Activated naive CD8-positive, alpha-beta T cell treated with anti-CD3 and anti-CD28 coated beads, Interleukin-2, amount 10 ng/mL, durations not matched to agents 7 days and 5 days (primary cell): ENCODE data around the gene AGMO. TPM values are rescaled to one million over a fixed set of nuclear protein-coding genes. Genes with fewer than 3 reads are reported as not detected.
"Not testable (repeated sequence)": the region's sequence is repeated elsewhere in the genome, so short reads cannot be mapped to it uniquely, and the experiment has no call there.

Experiments
- ATAC-seq: fragments of 150-1000 bp; cut with Tn5 transposase; one replicate; pipeline ENCODE4 v1.10.0; 2021; ENCODE audit warnings: low read depth, moderate library complexity
- POLR2A ChIA-PET: fragments of 350-600 bp; sonication (Branson Sonifier 250); formaldehyde crosslinking; loops from one replicate; lab custom pipeline; 2021; ENCODE audit warnings: antibody characterized with exemption; lab: Charles Lee
- DNase-seq: peaks from one replicate; pipeline ENCODE4 v3.0.0; 2021
- H3K27ac Mint-ChIP-seq: one replicate; pipeline ENCODE4 v1.8.0; 2022; ENCODE audit warnings: mild to moderate bottlenecking, mixed read lengths
- H3K27me3 Mint-ChIP-seq: one replicate; pipeline ENCODE4 v1.8.0; 2022; ENCODE audit warnings: mild to moderate bottlenecking, moderate library complexity, mixed read lengths
- H3K36me3 Mint-ChIP-seq: one replicate; pipeline ENCODE4 v1.8.0; 2021; ENCODE audit warnings: mild to moderate bottlenecking, mixed read lengths
- H3K4me1 Mint-ChIP-seq: one replicate; pipeline ENCODE4 v1.8.0; 2021; ENCODE audit warnings: mixed read lengths
- H3K4me3 Mint-ChIP-seq: one replicate; pipeline ENCODE4 v1.8.0; 2022; ENCODE audit warnings: mild to moderate bottlenecking, moderate library complexity, mixed read lengths
- H3K9me3 Mint-ChIP-seq: one replicate; pipeline ENCODE4 v1.8.0; 2021; ENCODE audit warnings: mixed read lengths
- total RNA-seq, 2 experiments: library from RNA; stranded (reverse); gene quantifications; one replicate each; pipeline ENCODE4 v1.2.3, GENCODE V29; 2021

AGMO gene
- total RNA-seq, 2 experiments from 2014 or later: not detected

- H3K36me3 Mint-ChIP-seq: no peaks in the 10 kb centered on the region
Measured at GRCh38 chr7:15555381-15555859, 6.4 kb downstream of the AGMO start.

GRCh38 chr7:15554744-15555143 is 7.1 kb downstream of the AGMO start:
- H3K27ac Mint-ChIP-seq: no peak overlapping the region

More at GRCh38 chr7:15555381-15555859, 6.4 kb downstream of the AGMO start:
- POLR2A ChIA-PET: no interaction called here
- ATAC-seq (no peak), DNase-seq (no peak)
- Mint-ChIP-seq H3K4me1 (no peaks in the 10 kb centered on the region), H3K9me3 (no peaks in the 10 kb centered on the region), H3K4me3 (no peak overlapping the region), H3K27ac (no peak overlapping the region), H3K27me3 (no peaks in the 10 kb centered on the region)

GRCh38 chr7:15554081-15554480 is 7.7 kb downstream of the AGMO start:
- DNase-seq (no peak), ATAC-seq (no peak)
- no peak overlapping the region for H3K27ac Mint-ChIP-seq
- H3K36me3 Mint-ChIP-seq: no peaks in the 10 kb centered on the region
- POLR2A ChIA-PET: no interaction called here
- no peaks in the 10 kb centered on the region for H3K27me3 Mint-ChIP-seq
- H3K9me3 Mint-ChIP-seq: no peaks in the 10 kb centered on the region
- H3K4me3 Mint-ChIP-seq: no peak overlapping the region
- H3K4me1 Mint-ChIP-seq: no peaks in the 10 kb centered on the region

More at GRCh38 chr7:15554744-15555143, 7.1 kb downstream of the AGMO start:
- no peaks in the 10 kb centered on the region for H3K9me3 Mint-ChIP-seq
- no peaks in the 10 kb centered on the region for H3K36me3 Mint-ChIP-seq
- no peaks in the 10 kb centered on the region for H3K4me1 Mint-ChIP-seq
- no peak overlapping the region for H3K4me3 Mint-ChIP-seq
- DNase-seq (no peak), ATAC-seq (no peak)
- POLR2A ChIA-PET: no interaction called here
- no peaks in the 10 kb centered on the region for H3K27me3 Mint-ChIP-seq

- H3K4me3 Mint-ChIP-seq, H3K36me3 Mint-ChIP-seq, H3K9me3 Mint-ChIP-seq, H3K27ac Mint-ChIP-seq, DNase-seq, H3K4me1 Mint-ChIP-seq, H3K27me3 Mint-ChIP-seq, POLR2A ChIA-PET, ATAC-seq: not testable (repeated sequence)
Measured at GRCh38 chr7:15547320-15547719, 14.5 kb downstream of the AGMO start.

GRCh38 chr7:15546272-15546792 is 15.5 kb downstream of the AGMO start:
- POLR2A ChIA-PET: no interaction called here
- no peaks in the 10 kb centered on the region for H3K36me3 Mint-ChIP-seq
- ATAC-seq: no peak

GRCh38 chr7:15544050-15544449 is 17.8 kb downstream of the AGMO start:
- H3K27ac Mint-ChIP-seq: no peak overlapping the region

More at GRCh38 chr7:15546272-15546792, 15.5 kb downstream of the AGMO start:
- H3K4me1 Mint-ChIP-seq: no peaks in the 10 kb centered on the region
- H3K27me3 Mint-ChIP-seq: no peaks in the 10 kb centered on the region
- no peak for DNase-seq
- no peak overlapping the region for H3K4me3 Mint-ChIP-seq
- no peak overlapping the region for H3K27ac Mint-ChIP-seq
- H3K9me3 Mint-ChIP-seq: peaks cover 4% of the 10 kb centered on the region

GRCh38 chr7:15543256-15543655 is 18.6 kb downstream of the AGMO start:
- Mint-ChIP-seq H3K27ac (no peak overlapping the region), H3K27me3 (no peaks in the 10 kb centered on the region), H3K4me1 (no peaks in the 10 kb centered on the region), H3K36me3 (no peaks in the 10 kb centered on the region), H3K4me3 (no peak overlapping the region), H3K9me3 (peaks cover 4% of the 10 kb centered on the region)
- ATAC-seq: no peak
- DNase-seq: no peak
- POLR2A ChIA-PET: no interaction called here

More at GRCh38 chr7:15544050-15544449, 17.8 kb downstream of the AGMO start:
- H3K4me3 Mint-ChIP-seq: no peak overlapping the region
- no peak for ATAC-seq
- no peaks in the 10 kb centered on the region for H3K4me1 Mint-ChIP-seq
- no peak for DNase-seq
- H3K36me3 Mint-ChIP-seq: no peaks in the 10 kb centered on the region
- POLR2A ChIA-PET: no interaction called here
- no peaks in the 10 kb centered on the region for H3K27me3 Mint-ChIP-seq
- peaks cover 4% of the 10 kb centered on the region for H3K9me3 Mint-ChIP-seq

- ATAC-seq (no peak), DNase-seq (no peak)
- Mint-ChIP-seq H3K36me3 (no peaks in the 10 kb centered on the region), H3K4me3 (no peak overlapping the region), H3K27ac (no peak overlapping the region), H3K27me3 (no peaks in the 10 kb centered on the region), H3K9me3 (peaks cover 1% of the 10 kb centered on the region), H3K4me1 (no peaks in the 10 kb centered on the region)
- POLR2A ChIA-PET: no interaction called here
Measured at GRCh38 chr7:15527648-15528047, 34.2 kb downstream of the AGMO start.

GRCh38 chr7:15525652-15526263 is 36.1 kb downstream of the AGMO start:
- Mint-ChIP-seq H3K4me1 (no peaks in the 10 kb centered on the region), H3K4me3 (no peak overlapping the region), H3K27me3 (no peaks in the 10 kb centered on the region), H3K9me3 (peaks cover 3% of the 10 kb centered on the region), H3K36me3 (no peaks in the 10 kb centered on the region), H3K27ac (no peak overlapping the region)
- ATAC-seq (no peak), DNase-seq (no peak)
- POLR2A ChIA-PET: no interaction called here

- Mint-ChIP-seq H3K9me3 (peaks cover 11% of the 10 kb centered on the region), H3K27ac (no peak overlapping the region), H3K4me3 (no peak overlapping the region), H3K27me3 (no peaks in the 10 kb centered on the region), H3K36me3 (no peaks in the 10 kb centered on the region), H3K4me1 (no peaks in the 10 kb centered on the region)
- DNase-seq (no peak), ATAC-seq (no peak)
- POLR2A ChIA-PET: no interaction called here
Measured at GRCh38 chr7:15524077-15524476, 37.7 kb downstream of the AGMO start.

- ATAC-seq, DNase-seq, H3K4me3 Mint-ChIP-seq, H3K27ac Mint-ChIP-seq, H3K4me1 Mint-ChIP-seq, POLR2A ChIA-PET, H3K36me3 Mint-ChIP-seq, H3K27me3 Mint-ChIP-seq: not testable (repeated sequence)
- peaks cover 17% of the 10 kb centered on the region for H3K9me3 Mint-ChIP-seq
Measured at GRCh38 chr7:15517865-15518264, 44.0 kb downstream of the AGMO start.

- peaks cover 12% of the 10 kb centered on the region for H3K9me3 Mint-ChIP-seq
- DNase-seq (no peak), ATAC-seq (no peak)
- POLR2A ChIA-PET: no interaction called here
- no peak overlapping the region for H3K4me3 Mint-ChIP-seq
- no peak overlapping the region for H3K27ac Mint-ChIP-seq
- H3K36me3 Mint-ChIP-seq: no peaks in the 10 kb centered on the region
- no peaks in the 10 kb centered on the region for H3K27me3 Mint-ChIP-seq
- H3K4me1 Mint-ChIP-seq: no peaks in the 10 kb centered on the region
Measured at GRCh38 chr7:15515252-15515651, 46.6 kb downstream of the AGMO start.

GRCh38 chr7:15508258-15508657 is 53.6 kb downstream of the AGMO start:
- no peak for DNase-seq
- peaks cover 1% of the 10 kb centered on the region for H3K9me3 Mint-ChIP-seq
- POLR2A ChIA-PET: no interaction called here
- no peak for ATAC-seq
- H3K27ac Mint-ChIP-seq: no peak overlapping the region
- H3K4me3 Mint-ChIP-seq: no peak overlapping the region
- no peaks in the 10 kb centered on the region for H3K27me3 Mint-ChIP-seq
- no peaks in the 10 kb centered on the region for H3K4me1 Mint-ChIP-seq
- H3K36me3 Mint-ChIP-seq: no peaks in the 10 kb centered on the region

- peaks cover 1% of the 10 kb centered on the region for H3K9me3 Mint-ChIP-seq
- H3K4me3 Mint-ChIP-seq: no peak overlapping the region
- ATAC-seq: no peak
- DNase-seq: no peak
- no peak overlapping the region for H3K27ac Mint-ChIP-seq
- POLR2A ChIA-PET: no interaction called here
- no peaks in the 10 kb centered on the region for H3K4me1 Mint-ChIP-seq
- H3K36me3 Mint-ChIP-seq: no peaks in the 10 kb centered on the region
- no peaks in the 10 kb centered on the region for H3K27me3 Mint-ChIP-seq
Measured at GRCh38 chr7:15507708-15508107, 54.1 kb downstream of the AGMO start.
